Measurements from ENCODE around the gene DIAPH1.
A peak's percentile ranks its signal among the peaks of the same experiment; 100 is the strongest.

Gene DIAPH1

DNA sequence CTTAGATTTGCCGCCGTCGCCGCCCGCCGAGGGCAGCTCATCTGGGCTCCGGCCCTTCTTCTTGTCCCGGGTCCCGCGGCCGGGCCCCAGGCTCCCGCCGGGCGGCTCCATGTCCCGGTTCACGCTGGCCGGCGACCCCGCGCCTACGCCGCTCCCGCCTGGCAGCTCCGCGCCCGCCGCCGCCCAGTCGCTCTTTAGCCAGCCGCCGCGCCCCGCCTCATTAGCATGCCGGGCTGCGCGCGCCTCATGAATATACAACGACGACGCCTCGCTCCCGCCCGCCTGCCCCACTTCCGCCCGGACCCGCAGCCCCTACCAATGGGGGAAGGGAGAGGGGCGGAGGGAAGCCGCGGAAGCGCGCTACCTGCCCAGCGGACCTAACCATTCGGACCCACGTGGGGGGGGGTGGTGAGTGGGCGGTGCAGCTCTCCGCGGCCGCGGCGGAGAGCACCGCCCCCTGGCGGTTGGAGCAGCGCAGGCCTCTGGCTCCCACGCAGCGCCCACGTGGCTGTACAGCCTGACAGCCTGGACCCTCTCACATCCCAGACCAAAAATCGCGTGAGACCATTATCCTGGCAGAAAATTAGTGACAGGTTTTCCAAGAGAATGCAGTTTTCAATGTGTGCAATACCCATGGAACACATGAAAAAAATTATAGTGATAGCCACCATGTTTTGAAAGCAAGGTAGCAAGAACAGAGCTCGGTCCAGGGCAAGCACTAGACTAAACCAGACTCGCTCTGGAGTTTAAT lies at the start of gene DIAPH1:
Gene DIAPH1, minus strand, starts transcription at position 197 of the 751 bp plus-strand sequence. Its CDS starts 86 bp downstream, at position 111.
- peak; percentile 99 for DNase-seq

DNA sequence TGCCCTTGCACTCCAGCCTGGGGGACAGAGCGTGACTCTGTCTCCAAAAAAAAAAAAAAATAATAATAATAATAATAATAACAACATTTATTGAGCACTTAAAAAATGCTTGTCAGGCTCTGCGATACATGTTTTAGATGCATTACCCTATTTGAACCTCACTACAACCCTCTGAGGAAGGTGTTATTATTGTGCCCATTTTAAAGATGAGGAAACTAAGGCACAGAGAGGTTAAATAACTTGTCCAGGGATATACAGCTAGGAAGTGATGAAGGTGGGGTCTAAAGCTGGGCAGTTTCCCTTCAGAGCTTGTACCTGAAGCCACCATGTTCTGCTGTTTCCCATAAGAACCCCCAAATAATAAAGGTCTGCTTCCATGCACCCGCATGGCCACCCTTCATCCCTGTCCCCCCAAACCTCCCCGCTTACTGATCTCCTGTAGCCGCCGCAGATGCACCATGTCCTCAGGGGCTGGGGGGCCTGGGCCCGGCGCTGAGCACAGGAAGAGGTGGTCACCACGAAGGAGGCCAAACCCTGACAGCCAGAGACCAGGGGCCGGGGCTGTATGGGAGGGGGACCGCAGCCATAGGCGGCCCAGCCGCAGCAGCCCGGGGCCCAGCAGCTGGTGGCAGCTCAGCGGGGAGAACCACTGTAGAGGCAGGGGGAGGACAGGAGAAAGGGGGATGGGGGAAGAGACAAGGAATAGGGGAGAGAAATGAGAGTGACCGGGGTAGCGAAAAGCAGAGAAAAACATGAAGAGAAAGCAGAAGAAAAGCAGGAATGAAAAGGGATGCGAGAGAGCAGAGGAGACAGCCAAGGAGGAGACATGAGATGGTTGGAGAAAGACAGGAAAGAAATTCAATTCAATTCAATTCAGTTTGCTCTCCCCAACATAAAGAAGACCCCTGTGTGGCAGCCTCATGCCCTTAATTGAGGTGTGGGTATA lies 47.5 kb upstream of the DIAPH1 start:
- no peak for DNase-seq

DNA sequence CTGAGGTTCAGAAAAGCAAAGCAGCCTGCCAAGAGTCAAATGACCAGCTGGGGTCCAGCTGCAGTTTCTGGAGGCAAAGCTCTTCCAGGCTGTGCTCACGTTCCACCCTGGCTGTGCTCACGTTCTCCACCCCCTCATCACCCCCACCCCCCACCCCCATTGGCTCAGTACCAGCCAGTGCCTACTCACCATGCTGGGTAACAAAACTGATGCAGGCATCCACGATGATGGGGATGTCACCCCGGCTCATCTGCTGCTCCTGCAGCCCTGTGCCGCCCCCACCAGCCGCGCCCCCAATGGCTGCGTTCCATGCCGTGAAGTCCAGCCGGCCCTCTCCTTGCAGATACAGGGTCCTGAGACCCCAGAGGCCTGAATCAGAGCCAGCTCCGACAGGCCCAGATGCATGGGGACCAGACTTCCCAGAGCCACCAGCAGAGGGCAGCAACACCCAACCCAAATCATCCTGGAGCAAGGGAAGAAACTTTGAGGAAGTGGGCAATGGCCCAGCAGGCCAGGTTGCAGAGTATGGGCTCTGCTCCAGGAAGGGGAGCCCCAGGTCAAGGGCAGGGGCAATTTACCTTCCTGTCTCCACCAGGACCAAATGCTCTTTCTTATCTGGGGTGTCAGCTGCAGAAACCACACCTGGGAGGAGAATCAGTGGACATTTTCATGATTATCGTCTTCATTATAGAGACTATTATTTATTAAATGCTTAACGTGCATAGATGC lies 46.1 kb upstream of the DIAPH1 start:
- DNase-seq: peak; percentile 82

DNA sequence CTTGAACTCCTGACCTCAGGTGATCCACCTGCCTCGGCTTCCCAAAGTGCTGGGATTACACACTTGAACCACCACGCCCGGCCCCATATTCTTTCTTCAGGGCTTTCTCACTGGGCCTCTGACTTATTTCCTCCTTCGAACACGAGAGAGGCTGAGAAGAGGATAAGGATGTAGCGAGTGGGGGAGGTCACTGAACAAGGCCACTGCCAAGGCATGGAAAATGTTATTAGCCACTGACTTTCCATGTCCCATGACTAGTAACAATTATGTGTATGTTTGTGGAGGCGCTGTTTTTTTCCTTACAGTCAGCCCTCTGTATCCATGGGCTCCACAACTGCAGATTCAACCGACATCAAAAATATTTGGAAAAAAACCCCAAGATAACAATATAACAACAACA lies 44.7 kb upstream of the DIAPH1 start:
- no peak for DNase-seq

DNA sequence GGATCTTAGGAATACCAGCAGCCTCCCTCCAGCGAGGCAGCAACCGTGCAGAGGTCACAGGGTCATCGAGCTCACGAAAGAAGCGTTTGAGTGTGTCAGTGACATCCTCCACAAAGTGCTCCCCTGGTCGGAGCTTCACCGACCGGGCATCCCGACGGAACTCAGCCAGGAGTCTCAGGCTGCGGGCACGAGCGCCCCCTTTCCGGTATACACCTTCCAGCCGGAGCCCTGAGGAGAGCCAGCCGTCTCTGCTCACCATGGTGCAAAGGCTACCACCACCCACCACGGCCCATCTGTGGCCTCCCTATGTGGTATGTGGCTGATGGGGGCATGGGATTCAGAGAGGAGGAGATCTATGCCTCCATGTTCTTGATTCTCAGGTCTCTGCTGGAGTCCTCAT lies 43.2 kb upstream of the DIAPH1 start:
- DNase-seq: no peak

DNA sequence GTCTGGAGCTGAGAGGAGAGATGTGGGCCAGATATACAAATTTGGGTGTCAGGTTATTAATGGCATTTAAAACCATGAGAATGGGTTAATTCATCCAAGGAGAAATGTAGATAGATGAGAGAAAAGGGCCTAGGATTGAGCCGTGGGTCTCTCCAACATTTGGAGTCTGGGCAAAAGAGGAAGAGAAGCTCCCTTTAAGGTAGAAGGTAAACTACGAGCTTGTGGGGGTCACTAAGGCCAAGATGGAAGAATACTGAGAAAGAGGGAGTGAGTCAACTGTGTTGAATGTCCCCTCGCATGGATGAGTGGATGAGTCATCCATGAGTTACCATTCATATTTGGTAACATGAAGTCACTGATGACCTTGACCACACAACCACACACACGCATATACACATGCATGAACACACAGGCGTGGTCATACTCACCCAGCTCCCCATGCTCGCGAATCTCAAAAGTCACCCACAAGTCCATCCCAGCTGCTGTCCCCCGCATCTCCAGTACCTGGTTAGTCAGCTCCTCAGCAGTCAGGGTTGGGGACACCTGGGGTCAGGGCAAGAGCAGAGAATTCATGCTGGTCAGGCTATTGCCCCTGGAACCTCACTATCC lies 39.2 kb upstream of the DIAPH1 start:
- DNase-seq: no peak

DNA sequence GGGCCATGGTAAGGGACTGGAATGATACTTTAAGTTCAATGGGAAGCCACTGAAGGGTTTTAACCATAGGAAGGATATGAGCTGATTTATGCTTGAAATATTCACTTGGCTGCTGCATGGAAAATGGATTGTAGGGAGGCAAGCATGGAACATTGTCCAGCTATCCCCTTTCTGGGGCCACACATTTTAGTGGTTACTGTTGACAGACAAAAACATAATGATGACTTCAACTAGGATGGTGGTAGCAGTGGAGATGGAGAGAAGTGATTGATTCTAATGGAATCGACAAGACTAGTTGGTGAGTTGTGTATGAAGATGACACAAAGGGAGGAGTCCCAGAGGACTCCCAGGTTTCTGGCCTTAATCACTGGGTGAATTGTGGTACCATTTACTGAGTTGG lies 38.6 kb upstream of the DIAPH1 start:
- no peak for DNase-seq

DNA sequence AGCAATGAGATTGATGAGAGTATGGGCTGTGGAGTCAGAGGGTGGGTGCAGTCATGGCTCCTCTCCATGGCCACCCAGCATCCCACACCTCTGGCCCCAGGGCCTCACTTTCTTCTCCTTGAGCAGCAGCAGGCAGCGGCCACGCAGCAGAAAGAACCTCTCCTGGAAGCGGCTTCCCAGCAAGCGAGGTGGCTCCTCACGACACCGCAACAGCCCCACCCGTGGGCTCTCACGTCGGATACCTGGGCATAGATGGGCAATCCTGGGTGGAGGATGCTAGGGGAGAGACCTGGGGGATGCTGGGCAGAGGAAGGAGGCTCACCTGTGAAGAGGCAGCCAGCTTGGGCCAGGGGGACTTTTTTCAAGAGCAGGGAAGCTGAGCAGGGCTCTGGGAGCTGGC lies 37.6 kb upstream of the DIAPH1 start:
- no peak for DNase-seq

DNA sequence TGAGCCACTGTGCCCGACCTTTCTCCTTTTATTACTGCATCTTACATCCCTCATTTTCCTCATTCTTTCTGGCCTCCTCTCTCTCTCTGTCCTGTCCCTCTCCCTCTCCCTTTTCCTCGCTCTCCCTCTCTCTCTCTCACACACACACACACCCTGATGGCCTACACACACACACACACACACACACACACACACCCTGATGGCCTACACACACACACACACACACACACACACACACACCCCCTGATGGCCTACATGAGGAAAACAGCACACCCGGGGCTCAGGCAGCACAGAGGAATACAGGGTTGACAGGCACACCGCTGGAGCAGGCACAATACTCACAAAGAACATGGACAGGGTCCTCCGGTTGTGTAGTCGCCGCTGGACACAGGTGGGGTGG lies 36.2 kb upstream of the DIAPH1 start:
- DNase-seq: no peak

DNA sequence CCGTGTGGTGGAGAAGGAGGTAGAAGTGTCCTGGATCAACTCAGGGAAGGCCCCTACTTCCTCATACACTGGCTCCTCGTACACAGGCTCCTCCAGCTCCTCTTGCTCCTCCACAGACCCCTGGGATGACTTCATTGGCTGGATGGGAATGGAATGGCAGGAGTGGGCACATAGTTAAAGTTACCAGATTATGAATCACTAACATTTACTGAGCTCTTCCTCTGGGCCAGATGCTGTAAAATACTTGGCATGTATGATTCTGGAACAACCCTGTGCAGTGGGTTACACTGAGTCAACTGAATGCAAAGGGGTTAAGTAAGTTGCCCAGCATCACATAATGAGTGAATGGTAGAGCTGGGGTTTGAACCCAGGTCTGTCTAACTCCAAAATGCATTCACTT lies 35.5 kb upstream of the DIAPH1 start:
- no peak for DNase-seq

DNA sequence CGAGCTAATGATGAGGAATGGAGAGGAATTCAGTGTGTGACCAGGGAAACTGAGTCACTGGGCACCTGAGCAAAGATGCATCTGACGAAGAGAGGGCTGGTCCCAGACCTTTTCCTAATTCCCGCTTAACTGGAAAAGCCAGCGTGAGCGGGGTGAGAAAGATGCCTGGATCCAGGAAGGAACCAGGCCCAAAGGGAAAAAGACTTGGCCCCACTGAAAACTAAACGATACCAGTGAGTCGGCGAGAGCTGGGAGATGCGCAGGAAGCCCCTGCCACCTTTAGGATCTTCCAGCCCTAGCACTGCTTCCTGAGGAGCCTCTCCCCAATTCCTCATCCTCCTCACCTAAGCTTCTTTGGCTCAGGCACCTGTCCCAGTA lies 32.9 kb upstream of the DIAPH1 start:
- DNase-seq: no peak

DNA sequence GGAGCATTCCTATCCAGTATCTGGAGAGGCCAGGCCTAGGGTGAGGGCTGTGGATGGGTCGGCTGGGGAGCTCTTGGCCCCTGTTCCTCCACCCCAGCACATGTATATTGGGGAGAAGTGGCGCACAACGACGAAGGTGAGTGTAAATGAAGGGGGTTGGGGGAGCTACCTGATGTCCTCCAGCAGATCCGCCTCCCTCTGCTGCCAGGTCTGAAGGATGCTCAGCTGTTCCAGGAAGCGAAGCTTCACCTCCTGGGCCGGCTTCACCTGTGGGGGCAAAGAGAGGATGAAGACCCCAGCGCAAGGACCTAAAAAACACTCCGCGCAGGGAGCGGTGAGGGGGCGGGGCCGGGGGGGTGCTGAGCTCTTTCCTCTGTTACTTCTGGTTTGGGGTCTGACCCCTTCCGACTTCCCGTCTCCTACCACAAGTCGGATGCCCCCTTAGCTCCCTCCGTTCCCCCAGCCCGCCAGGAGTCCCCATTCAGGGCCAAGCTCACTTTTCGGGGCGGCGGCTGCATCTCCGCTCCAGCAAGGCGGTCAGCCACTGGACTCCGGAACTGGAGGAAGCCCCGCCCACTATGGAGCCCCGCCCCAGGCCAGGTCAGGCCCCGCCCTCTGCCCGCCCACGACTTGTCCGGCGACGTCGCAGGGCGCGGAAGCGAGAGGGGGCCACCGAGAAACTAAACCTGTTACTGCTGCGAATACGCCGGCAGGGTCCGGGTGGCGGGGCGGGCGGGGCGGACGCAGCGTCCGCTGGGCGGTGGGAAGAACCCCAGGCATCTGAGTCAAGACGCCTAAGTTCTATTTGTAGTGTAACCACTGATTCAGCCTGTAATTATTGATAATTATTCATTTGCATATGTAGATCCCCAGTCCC lies 32.3 kb upstream of the DIAPH1 start, which contains the start of gene FCHSD1:
Gene FCHSD1, minus strand, starts transcription at position 568 of the 877 bp plus-strand sequence. Its CDS starts 50 bp downstream, at position 518.
- DNase-seq: peak; percentile 92

DNA sequence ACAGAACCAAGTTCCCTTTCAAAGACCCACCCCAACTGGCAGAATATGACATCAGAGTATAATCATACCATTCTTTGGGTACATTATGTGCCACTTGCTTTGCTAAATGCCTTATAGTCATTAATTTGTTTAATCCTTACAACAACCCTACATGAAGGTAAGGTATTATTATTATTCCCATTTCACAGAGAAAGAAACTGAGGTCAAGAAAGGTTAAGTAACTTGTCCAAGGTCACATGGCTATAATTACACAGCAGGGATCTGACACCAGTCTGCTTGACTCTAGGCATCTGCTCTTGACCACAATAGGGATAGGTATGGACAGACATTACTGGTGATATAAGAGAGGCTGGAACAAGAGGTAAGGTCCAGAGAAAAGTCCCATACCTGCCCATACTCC lies 31.2 kb upstream of the DIAPH1 start:
- DNase-seq: no peak

DNA sequence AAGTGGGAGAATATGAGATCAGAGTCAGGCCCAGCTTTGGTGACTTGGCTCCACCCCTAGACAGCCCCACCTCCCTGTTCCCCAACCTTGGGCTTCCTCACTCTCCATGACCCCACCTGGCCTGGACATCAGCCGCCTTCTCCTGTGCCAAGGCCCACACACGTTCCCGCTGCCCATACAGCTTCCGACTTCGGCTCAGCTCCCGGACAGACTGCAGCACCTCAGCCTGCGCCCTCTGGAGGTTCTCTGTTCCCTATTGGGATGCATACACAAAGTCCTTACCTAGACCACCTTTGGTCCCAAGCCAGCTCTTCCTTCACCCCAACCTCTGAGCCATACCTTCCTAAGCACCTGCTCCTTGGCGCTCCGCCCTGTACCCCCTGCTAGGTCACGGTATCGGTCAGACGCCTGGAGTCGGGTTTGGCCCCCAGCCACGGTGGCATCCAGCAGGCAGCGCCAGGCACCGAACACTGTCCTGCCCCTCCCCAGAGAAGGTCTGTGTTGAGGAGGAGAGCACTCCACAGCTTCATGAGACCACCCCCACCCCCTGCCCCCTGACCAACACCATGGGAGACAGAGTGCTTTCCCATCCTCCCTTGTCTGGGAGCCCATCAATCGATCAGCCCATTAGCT lies 30.4 kb upstream of the DIAPH1 start:
- no peak for DNase-seq

DNA sequence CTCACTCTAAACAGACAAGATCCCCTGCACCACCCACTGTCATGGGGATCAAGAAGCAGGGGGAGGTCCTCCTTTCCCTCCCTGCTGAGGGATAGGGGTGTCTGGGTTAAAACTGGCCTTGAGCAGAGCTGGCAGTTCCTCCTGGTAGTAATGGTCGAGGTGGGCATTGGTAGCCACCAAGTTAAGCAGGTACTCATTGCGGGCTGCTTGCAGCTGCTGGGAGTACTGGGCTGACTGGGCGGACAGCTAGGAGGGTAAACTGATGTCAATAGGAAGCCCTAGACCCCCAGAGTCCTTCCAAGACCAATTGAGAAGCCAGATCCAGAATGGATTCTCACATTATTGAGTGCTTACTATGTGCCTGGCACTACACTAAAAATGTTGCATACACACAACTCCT lies 29.1 kb upstream of the DIAPH1 start:
- no peak for DNase-seq

DNA sequence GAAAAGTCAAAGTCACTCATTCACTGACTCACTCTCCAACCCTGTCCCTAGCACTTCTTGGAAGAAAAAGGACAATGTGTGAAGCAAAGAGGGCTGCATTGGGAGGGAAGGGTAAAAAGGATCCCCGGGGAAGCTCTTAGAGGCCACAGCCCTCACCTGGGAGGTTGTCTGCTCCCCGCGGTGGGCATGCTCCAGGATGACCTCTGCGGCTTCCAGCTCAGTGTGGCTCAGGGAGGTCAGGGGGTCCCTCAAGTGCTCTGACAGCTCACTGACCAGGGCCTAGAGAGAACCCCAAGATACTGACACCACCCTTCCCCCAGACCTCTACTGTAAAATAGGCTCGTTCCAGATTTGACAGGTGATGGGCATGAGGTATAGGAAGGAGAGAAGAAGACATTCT lies 28.4 kb upstream of the DIAPH1 start:
- DNase-seq: no peak

DNA sequence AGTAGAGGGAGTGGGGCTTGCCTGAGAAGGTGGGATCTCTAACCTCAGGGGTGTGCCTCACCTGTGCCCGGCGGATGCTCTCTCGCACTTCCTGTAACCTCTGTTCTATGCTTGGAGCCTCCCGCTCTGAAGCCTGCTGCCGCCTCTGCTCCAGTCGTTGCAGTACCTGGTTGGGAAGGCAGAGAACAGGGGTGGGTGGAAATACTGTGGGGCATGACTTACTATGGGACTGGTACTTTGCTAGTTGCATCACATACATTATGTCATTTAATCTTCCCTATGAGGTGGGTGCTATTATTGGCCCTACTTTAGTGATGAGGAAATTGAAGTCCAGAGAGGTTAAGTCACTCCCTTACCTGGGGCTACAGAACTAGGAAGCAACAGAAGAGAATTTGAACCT lies 27.2 kb upstream of the DIAPH1 start:
- no peak for DNase-seq

DNA sequence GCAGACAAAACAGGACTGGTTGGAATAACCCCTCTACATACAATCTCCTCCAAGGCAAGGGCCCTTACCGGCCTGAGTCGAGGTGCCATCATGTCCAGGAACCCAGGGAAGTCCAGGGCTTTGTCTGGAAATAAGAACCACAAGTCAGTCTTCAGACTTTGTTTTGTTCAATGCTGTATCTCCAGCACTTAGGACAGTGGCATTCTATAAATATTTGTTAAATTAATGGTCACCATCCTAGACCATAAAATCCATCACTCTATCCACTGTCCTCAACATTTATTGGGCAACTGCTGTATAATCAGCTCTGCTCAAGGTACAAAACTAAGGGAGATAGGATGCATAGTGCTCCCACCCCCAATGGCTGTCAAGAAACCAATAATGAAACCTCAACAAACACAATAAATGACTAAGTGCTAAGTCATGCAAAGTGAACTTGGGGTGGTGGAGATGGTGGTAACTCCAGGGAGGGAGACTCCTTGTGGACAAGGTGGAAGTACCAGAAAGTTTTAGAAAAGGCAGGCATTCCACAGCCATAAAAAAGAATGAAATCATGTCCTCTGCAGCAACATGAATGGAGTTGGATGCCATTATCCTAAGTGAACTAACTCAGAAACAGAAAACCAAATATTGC lies 23.0 kb upstream of the DIAPH1 start:
- DNase-seq: peak; percentile 79

DNA sequence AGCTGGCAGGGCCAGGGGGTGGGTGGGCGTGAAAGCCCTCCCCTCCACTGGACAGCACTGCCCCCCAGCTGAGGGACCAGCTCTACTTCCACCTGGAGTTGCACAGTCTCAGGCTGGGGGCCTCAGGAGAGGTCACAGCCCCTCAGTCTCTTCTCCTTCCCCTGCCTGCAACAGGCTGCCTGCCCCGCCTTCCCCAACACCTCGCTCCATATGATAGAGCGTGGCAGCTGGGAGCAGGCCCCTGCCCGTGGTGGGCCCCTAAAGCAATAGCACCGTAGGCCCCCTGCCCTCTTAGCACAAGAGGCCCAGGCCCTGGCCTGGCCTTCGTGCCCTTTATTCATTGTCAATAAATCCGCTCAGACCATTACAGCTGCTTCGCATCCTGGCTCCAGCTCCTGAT lies 21.9 kb upstream of the DIAPH1 start:
- DNase-seq: no peak

DNA sequence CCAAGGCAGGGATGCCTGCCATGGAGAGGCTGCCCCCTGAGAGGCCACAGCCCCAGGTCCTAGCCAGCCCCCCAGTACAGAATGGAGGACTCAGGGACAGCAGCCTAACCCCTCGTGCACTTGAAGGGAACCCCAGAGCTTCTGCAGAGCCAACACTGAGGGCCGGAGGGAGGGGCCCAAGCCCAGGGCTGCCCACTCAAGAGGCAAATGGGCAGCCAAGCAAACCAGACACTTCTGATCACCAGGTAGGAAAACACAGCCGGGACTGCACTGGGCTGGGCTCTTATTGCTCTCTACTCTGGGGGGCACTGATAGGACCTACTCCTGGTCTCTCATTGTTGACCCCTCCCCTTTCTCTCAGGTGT lies 21.2 kb upstream of the DIAPH1 start:
- no peak for DNase-seq
